ENCODE measurements around the gene ADGRA1. TPM values are rescaled to one million over a fixed set of nuclear protein-coding genes. Genes with fewer than 3 reads are reported as not detected.
A peak's percentile ranks its signal among the peaks of the same experiment; 100 is the strongest.
"Not testable (repeated sequence)": the region's sequence is repeated elsewhere in the genome, so short reads cannot be mapped to it uniquely, and the experiment has no call there.

Gene ADGRA1
- polyA plus RNA-seq, 3 donors: 0.95 to 1.6 (median 1.4) TPM

DNA sequence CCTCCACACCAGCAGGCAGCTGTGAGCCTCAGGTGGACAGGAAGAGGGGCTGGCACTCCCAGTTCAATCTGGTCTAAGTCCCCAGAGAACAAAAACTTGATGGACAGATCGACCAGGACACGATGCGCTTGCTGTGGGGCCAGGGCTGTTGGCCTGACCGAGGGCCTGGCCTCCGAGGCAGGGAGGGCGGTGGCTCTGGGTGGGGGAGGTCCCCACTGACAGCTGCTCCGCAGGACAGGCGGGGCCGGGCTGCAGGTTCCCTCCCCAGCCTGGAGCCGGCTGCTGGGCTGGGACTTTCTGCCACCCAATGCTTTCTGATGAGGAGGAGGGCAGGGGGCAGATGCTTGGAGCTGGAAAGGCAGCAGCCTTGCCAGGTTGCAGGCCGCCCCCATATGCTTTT is 37.4 kb upstream of the ADGRA1 start:
- no peak for DNase-seq (ENCODE audit: extremely low read depth in 1 of 11, low read depth in 9 of 11, low spot score in 4 of 11)

- DNase-seq (ENCODE audit: extremely low read depth in 1 of 11, low read depth in 9 of 11, low spot score in 4 of 11): no peak
Observed at GRCh38 chr10:133052076-133052475, 35.6 kb upstream of the ADGRA1 start.

DNA sequence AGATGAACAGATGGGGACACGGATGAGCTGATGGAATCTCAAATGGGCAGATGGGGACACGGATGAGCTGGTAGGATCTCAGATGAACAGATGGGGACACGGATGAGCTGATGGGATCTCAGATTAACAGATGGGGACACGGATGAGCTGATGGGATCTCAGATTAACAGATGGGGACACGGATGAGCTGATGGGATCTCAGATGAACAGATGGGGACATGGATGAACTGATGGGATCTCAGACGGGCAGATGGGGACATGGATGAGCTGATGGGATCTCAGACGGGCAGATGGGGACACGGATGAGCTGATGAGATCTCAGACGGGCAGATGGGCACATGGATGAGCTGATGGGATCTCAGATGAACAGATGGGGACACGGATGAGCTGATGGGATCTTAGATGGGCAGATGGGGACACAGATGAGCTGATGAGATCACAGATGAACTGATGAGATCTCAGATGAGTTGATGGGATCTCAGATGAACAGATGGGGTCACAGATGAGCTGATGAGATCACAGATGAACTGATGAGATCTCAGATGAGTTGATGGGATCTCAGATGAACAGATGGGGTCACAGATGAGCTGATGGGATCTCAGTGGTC is 34.1 kb upstream of the ADGRA1 start:
- not testable (repeated sequence) for DNase-seq (ENCODE audit: extremely low read depth in 1 of 11, low read depth in 9 of 11, low spot score in 4 of 11)

DNA sequence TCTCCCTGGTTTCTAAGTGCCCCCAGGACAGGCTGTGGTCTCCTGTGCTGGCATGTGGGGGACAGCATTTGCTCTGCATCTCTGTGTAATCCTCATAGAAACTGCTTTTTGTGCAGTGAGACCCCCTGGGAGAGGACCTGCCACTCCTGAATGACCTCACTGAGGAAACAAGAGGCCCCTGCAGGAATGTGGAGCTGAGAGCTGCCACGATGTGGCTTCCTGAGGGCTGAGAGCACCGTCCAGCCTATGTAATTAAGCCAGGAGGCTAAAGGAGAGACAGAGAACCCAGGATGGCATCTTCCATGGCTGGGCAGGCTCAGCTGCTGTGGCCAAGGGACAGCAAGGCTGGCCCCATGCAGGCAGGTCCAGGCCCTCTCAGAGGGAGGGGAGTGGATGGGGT is 32.3 kb upstream of the ADGRA1 start:
- no peak for DNase-seq (ENCODE audit: extremely low read depth in 1 of 11, low read depth in 9 of 11, low spot score in 4 of 11)

DNA sequence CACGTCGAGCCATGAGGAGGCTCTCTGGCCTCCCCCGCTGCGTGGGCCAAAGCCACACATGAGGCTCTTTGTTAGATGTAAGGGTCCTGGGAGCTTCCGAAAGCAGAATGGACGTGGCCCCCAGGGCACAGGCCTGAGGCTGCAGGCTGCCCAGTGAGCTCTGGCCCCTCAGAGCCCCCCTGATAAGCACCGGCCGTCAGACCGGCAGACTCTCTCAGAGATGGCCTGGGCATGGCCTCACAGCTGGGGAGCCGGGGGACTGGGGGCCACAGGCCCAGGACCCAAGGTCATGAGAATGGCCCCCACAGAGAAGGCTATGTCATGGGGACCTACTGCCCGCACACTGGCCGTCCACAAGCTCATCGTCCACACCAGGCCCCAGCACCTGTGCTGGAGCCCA is 31.7 kb upstream of the ADGRA1 start:
- DNase-seq (ENCODE audit: extremely low read depth in 1 of 11, low read depth in 9 of 11, low spot score in 4 of 11): no peak

GRCh38 chr10:133056651-133057178 is 31.0 kb upstream of the ADGRA1 start:
- DNase-seq (ENCODE audit: extremely low read depth in 1 of 11, low read depth in 9 of 11, low spot score in 4 of 11): no peak

- no peak for DNase-seq (ENCODE audit: extremely low read depth in 1 of 11, low read depth in 9 of 11, low spot score in 4 of 11)
Observed at GRCh38 chr10:133058331-133059092, 29.2 kb upstream of the ADGRA1 start.

DNA sequence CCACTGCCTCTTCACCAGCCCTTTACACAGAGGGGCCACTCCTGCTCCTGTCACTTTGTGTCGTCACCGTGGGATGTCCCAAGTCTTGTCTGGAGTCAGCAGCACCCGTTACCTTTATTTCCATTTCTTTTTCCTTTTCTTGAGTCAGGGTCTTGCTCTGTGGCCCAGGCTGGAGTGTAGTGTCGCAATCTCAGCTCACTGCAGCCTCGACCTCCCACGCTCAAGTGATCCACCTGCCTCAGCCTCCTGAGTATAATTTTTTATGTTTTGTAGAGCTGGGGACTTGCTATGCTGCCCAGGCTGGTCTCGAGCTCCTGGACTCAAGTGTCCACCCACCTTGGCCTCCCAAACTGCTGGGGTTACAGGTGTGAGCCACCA is 28.6 kb upstream of the ADGRA1 start:
- DNase-seq (ENCODE audit: extremely low read depth in 1 of 11, low read depth in 9 of 11, low spot score in 4 of 11): no peak

GRCh38 chr10:133059571-133059970 is 28.2 kb upstream of the ADGRA1 start:
- no peak for DNase-seq (ENCODE audit: extremely low read depth in 1 of 11, low read depth in 9 of 11, low spot score in 4 of 11)

GRCh38 chr10:133060022-133060421 is 27.7 kb upstream of the ADGRA1 start:
- DNase-seq (ENCODE audit: extremely low read depth in 1 of 11, low read depth in 9 of 11, low spot score in 4 of 11): no peak

DNA sequence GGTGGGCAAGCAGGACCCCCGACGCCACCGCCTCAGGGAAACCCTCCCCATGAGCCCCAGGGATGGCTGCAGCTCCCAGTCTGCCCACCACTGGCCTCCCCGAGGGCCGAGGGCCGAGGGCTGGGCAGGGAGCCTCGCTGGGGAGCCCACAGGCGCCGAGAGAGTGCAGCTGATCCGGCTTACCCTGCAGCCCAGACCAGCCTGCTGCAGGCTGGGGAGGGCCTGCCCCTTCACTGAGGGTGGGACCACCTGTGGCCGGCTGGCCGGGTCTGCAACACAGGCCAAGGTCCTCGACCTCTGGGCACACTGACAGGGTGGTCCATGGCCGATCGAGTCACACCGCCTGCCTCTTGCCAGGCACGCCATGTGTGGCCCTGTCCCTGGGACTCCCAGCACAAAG is 27.3 kb upstream of the ADGRA1 start:
- no peak for DNase-seq (ENCODE audit: extremely low read depth in 1 of 11, low read depth in 9 of 11, low spot score in 4 of 11)

DNA sequence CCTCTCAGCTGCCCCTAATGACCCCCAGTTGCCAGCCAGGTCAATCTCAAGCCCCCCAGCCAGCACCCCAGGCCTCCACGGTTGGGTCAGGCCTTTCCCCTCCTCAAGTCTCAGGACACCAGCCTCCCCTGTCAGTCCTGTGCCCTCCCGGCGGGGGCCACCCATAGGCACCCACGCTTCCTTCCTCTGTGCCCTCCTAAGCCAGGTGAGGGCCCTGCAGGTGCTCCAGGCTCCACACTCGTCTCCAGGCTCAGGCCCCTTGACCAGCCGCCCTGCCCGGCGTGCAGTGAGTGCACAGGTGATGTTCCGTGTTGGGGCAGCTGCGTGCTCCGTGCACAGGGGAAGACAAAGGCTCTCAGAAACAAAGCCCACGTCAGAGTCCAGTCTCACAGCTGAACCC is 26.8 kb upstream of the ADGRA1 start:
- no peak for DNase-seq (ENCODE audit: extremely low read depth in 1 of 11, low read depth in 9 of 11, low spot score in 4 of 11)

- DNase-seq (ENCODE audit: extremely low read depth in 1 of 11, low read depth in 9 of 11, low spot score in 4 of 11): no peak
Observed at GRCh38 chr10:133061296-133062038, 26.3 kb upstream of the ADGRA1 start.

DNA sequence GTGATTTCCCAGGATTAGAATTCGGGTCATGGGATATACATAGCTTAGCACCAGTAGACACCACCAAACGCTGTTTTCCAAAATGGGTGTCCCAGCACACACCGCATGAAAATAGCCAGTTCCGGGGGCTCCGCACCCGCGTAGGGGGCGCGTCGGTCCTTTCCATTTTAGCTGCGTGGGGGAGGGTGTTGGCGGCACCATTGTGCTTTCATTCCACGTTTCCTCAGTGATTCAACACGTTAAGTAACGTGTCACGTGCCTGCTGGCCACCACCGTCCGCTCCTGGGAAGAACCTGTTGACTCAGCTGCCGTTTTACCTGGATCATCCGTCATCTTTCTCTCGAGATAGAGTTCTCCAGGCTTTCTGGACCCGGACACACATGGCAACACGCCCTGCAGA is 25.6 kb upstream of the ADGRA1 start:
- DNase-seq (ENCODE audit: extremely low read depth in 1 of 11, low read depth in 9 of 11, low spot score in 4 of 11): no peak

DNA sequence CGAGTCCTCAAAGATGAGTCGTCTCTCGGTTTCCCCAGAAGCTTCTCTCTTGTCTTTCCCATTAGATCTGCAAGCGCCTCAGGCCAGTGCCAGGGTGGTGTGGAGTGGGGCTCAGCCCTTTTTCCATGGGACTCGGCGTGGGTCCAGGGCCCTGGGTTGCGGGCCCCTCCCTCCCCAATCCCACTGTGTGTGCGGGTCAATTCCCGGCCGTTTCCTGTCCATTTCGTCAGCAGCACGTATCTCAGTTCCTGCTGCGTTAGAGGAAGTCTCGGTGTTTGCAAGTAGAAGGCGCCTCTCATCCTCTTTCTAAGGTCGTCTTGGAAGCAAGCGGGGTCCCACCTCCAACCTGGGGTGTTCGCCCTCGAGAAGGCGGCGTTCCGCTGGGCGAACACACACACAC is 25.1 kb upstream of the ADGRA1 start:
- DNase-seq (ENCODE audit: extremely low read depth in 1 of 11, low read depth in 9 of 11, low spot score in 4 of 11): no peak

GRCh38 chr10:133067149-133068105 is 20.3 kb upstream of the ADGRA1 start:
- peak in 2 of 11 donors; percentile 29 to 46 for DNase-seq (ENCODE audit: extremely low read depth in 1 of 11, low read depth in 9 of 11, low spot score in 4 of 11)

- DNase-seq (ENCODE audit: extremely low read depth in 1 of 11, low read depth in 9 of 11, low spot score in 4 of 11): no peak
Observed at GRCh38 chr10:133068111-133069032, 19.4 kb upstream of the ADGRA1 start.

DNA sequence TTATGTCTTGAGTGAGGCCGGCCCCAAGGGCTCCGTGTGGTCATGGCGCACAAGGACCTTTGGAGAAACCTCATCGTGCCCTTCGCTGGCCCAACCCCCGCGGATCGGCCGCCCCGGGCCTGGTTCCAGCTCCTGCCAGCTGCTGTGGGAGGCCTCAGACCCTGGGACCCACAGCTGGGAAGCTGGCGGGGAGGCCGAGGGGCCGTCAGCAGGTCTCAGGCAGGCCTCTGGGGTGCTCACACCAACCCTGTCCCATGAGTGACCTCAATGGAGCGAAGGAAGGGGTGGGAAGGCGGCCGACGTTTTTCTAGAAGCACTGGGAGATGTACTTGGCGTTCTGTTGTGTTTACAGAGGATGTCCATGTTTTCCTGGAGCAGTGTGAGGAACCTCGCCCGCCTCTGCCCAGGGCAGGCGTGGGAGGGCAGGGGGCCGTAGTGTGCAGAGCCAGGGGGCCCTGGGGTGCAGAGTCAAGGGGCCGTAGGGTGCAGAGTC is 18.6 kb upstream of the ADGRA1 start:
- no peak for DNase-seq (ENCODE audit: extremely low read depth in 1 of 11, low read depth in 9 of 11, low spot score in 4 of 11)

Measured in renal cortex interstitium (tissue), 11 donors.